Mucosa of stomach (tissue), 1 donor: ENCODE results near the gene LRP2.

Source experiments
- H3K27me3 ChIP-seq: one replicate; pipeline ENCODE4 v1.7.0; 2013; ENCODE audit warnings: mild to moderate bottlenecking, low read length; ENCODE audit not compliant: control insufficient read depth, insufficient read depth
- H3K36me3 ChIP-seq: one replicate; pipeline ENCODE4 v1.7.0; 2013; ENCODE audit warnings: low read length; ENCODE audit not compliant: control insufficient read depth, insufficient read depth
- H3K4me1 ChIP-seq: one replicate; pipeline ENCODE4 v1.7.0; 2013; ENCODE audit warnings: mild to moderate bottlenecking, low read length; ENCODE audit not compliant: control insufficient read depth, insufficient read depth
- H3K4me3 ChIP-seq: one replicate; pipeline ENCODE4 v1.7.0; 2013; ENCODE audit warnings: low read length
- H3K9ac ChIP-seq: one replicate; pipeline ENCODE4 v1.7.0; 2013; ENCODE audit warnings: mild to moderate bottlenecking, low read length, moderate library complexity
- H3K9me3 ChIP-seq: one replicate; pipeline ENCODE4 v1.7.0; 2013; ENCODE audit warnings: mild to moderate bottlenecking, low read length, moderate library complexity; ENCODE audit not compliant: control insufficient read depth
- donor health status: Pancreatic carcinoma.

LRP2 gene

GRCh38 chr2:169087757-169088379 is 274.5 kb downstream of the LRP2 start:
- H3K4me3 ChIP-seq: no peak overlapping the region
- H3K9me3 ChIP-seq: no peaks in the 10 kb centered on the region

GRCh38 chr2:169086893-169087467 is 275.4 kb downstream of the LRP2 start:
- Histone ChIP-seq H3K27me3 (no peaks in the 10 kb centered on the region), H3K4me1 (peaks cover 5% of the 10 kb centered on the region), H3K9me3 (no peaks in the 10 kb centered on the region), H3K36me3 (no peaks in the 10 kb centered on the region), H3K4me3 (no peak overlapping the region), H3K9ac (no peak overlapping the region)

More at GRCh38 chr2:169087757-169088379, 274.5 kb downstream of the LRP2 start:
- H3K4me1 ChIP-seq: peaks cover 12% of the 10 kb centered on the region
- no peaks in the 10 kb centered on the region for H3K36me3 ChIP-seq
- no peaks in the 10 kb centered on the region for H3K27me3 ChIP-seq
- H3K9ac ChIP-seq: no peak overlapping the region

GRCh38 chr2:169082995-169083394 is 279.3 kb downstream of the LRP2 start:
- no peak overlapping the region for H3K4me3 ChIP-seq
- H3K9ac ChIP-seq: no peak overlapping the region
- H3K4me1 ChIP-seq: no peaks in the 10 kb centered on the region
- H3K27me3 ChIP-seq: no peaks in the 10 kb centered on the region
- H3K36me3 ChIP-seq: no peaks in the 10 kb centered on the region
- H3K9me3 ChIP-seq: no peaks in the 10 kb centered on the region

GRCh38 chr2:169081551-169081950 is 280.8 kb downstream of the LRP2 start:
- no peak overlapping the region for H3K4me3 ChIP-seq
- H3K36me3 ChIP-seq: no peaks in the 10 kb centered on the region
- H3K9ac ChIP-seq: no peak overlapping the region
- H3K27me3 ChIP-seq: no peaks in the 10 kb centered on the region
- no peaks in the 10 kb centered on the region for H3K4me1 ChIP-seq
- no peaks in the 10 kb centered on the region for H3K9me3 ChIP-seq

- Histone ChIP-seq H3K9me3 (no peaks in the 10 kb centered on the region), H3K9ac (no peak overlapping the region), H3K27me3 (no peaks in the 10 kb centered on the region), H3K36me3 (no peaks in the 10 kb centered on the region), H3K4me3 (no peak overlapping the region), H3K4me1 (no peaks in the 10 kb centered on the region)
Observed at GRCh38 chr2:169080250-169081069, 281.9 kb downstream of the LRP2 start.

GRCh38 chr2:169077674-169078240 is 284.6 kb downstream of the LRP2 start:
- H3K9me3 ChIP-seq: no peaks in the 10 kb centered on the region

More at GRCh38 chr2:169077674-169078240, 284.6 kb downstream of the LRP2 start:
- H3K27me3 ChIP-seq: no peaks in the 10 kb centered on the region
- no peaks in the 10 kb centered on the region for H3K36me3 ChIP-seq
- H3K9ac ChIP-seq: no peak overlapping the region
- H3K4me1 ChIP-seq: no peaks in the 10 kb centered on the region
- no peak overlapping the region for H3K4me3 ChIP-seq
